Posterior cingulate gyrus (tissue), 11 donors: ENCODE results near the gene ZNF438.

Source experiments
- DNase-seq, 10 donors: peaks; one replicate each; pipeline versions ENCODE4 v3.0.0 to v3.0.0-alpha.2; 2020 to 2021; ENCODE audit warnings: mixed read lengths in 3 of 10
- intact Hi-C: fragments of 100-400 bp; cut with DNase I; formaldehyde crosslinking; loops from one replicate; pipeline ENCODE4 v1.15.1; 2023

The ZNF438 gene

DNA sequence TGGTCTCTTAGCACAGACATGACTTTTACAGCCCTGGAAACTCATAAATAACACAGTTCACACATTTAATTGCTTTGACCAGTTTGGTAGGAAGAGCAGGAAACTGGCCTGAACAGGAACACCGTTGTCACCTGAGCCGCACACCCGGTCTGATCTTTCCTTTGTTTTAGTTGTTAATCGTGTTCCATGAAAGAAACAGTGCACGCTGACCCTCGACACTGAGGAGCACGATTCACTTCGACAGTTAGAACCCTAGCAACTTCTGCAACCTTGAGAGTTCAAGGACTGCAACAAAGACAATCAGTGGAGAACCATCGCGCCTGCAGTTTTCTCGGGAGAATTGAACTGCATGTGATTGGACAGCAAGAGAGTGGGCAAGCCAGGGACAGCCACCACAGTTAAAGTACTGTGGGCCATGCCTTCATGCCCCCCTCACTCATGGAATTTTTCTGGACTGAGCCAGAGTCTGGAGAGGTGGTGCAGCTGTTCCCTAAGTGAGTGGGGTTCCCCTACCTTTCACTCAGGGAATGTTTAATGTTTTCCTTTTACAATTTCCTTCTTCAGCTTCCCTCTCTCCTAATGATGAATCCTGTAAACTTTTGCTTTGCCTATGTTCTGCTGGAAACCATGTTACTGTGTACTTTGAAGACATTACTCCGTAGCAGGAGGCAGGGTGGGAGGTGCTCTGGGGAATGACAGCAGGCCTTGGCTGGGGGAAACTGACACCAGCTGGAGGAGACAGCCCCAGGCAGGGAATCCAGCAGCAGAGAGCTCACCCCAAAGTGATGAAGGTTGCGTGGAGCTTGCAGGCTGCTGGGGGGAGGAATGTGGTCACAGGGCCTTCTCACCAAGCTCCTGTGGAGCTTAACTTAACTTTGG is 198.7 kb downstream of the ZNF438 start:
- intact Hi-C loops: no loop called here
- DNase-seq: no peak

GRCh38 chr10:30832001-30832748 is 199.5 kb downstream of the ZNF438 start:
- no peak for DNase-seq
- intact Hi-C loops: no loop called here

- DNase-seq: no peak
- intact Hi-C loops: no loop called here
These were observed 200.2 kb downstream of the ZNF438 start for GRCh38 chr10:30831426-30831825.

DNA sequence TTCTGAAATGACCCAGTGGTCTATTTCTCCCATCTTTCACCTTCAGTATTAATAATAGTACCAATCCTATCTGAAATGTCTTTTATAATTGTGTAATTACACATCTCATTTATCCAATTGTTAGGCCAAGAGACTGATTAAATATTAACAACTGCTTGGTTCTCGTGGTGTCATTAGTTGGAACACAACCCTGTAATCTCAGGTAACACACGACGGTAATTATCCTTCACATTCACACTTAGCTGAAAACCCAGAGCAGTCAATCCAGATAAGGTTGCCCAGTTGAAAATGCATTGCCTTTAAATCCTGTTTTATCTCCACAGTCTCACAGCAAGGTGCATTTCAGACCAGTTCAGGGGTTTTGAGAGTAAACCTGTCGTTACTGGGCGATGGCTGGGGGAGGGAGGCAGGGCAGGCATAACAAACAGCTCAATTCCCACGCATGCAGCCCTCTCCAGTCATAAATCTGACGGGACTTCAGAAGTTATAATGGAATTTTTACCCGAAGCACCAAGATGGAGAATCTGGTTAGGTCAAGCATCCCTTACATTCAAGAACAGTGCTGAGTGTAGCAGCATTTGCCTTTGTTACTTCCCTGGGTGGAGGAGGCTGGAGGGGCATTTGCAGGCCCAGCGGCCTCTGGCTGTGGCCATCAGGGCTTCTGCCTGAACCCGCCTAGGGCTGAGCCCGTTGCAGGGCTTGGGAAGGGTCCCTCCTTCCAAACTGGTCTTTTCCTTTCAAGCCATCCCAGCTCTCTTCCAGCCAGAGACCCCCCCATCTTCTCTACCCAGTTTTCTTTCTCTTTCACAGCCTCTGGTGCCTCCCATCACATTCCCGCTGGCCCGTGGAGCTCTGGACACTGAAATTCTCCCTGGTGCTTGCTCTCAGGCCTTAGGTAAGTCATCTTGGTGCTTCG is 201.1 kb downstream of the ZNF438 start:
- DNase-seq: no peak
- intact Hi-C loops: no loop called here

GRCh38 chr10:30829901-30830300 is 201.8 kb downstream of the ZNF438 start:
- intact Hi-C loops: no loop called here
- DNase-seq: no peak

DNA sequence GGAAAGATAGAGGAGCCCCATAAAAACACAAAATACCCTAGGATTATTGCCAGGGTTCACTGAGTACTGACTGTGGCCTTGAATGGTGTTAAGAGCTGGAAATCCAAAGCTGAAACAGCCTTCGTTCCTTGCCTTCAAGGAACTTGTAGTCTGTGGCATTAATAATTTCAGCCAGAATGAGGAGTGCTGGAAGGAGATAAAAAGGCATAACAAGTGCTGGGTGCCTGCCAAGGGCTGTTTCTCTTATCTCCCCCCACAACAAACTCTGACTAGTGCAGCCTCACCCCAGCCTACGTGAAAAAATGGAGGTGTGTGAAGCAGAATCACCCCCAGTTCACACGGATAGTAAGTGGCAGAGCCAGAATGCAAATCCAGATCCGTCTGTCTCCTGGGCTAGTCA is 203.0 kb downstream of the ZNF438 start:
- intact Hi-C loops: no loop called here
- no peak for DNase-seq

- no peak for DNase-seq
- intact Hi-C loops: no loop called here
These were observed 203.5 kb downstream of the ZNF438 start for GRCh38 chr10:30828164-30828563.

GRCh38 chr10:30827531-30828120 is 204.0 kb downstream of the ZNF438 start:
- intact Hi-C loops: no loop called here
- no peak for DNase-seq

GRCh38 chr10:30826679-30827078 is 205.0 kb downstream of the ZNF438 start:
- DNase-seq: no peak
- intact Hi-C loops: no loop called here

DNA sequence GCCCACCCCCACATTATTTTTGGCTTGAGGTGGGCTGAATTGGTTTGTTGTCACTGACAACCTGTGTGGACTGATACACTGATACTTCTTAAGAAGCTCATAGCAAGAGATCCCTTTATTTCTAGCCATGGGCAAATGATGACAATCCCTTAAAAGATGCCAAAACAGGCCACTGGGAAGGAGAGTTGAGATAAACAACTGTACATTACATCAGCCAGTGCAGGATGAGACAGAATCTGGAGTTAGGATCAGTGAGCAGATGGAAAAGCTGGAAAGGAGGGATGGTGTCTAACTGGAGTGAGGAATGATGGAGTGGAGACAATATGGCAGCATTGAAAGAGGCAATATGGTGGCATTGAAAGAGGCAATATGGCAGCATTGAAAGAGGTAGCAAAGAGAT is 206.2 kb downstream of the ZNF438 start:
- intact Hi-C loops: no loop called here
- DNase-seq: no peak

DNA sequence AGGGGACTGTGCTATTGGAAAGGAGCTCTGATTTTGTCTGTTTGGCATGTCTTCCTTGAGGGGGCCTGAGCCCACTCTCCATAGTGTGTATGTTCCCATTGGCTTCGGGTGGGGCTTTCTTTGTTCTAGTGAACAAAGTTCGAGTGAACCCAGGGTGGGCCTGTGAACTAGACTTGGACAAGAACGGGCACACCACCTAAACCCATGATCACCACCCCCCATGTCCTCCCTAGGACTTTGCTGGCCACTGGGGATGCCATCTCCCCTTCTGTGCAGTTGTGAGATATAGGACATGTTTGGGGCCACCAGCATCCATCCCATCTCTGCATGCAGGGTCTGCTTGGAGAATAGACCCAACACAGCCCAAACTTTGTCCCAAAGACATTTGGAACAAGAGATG is 206.6 kb downstream of the ZNF438 start:
- intact Hi-C loops: no loop called here
- DNase-seq: no peak

DNA sequence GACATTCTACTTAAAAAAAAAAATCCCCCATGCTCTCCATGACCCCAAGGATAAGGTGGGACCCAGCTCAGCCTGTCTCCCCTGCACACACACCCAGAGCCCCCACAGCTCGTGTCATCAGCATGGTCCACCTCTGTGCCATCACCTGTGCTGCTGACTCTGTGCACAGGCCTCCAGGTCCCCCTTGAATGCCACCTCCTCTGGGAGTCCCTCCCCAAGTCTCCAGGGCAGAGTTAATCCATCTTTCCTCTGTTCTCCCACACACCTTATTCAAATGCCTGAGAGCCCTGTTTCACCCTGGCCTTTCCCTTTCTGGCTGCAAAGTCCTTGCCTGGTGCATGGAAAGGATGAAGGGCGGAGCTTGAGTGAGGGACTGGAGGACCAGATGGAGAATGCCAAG is 208.0 kb downstream of the ZNF438 start:
- no peak for DNase-seq
- intact Hi-C loops: no loop called here

GRCh38 chr10:30822693-30823465 is 208.8 kb downstream of the ZNF438 start:
- intact Hi-C loops: no loop called here
- no peak for DNase-seq

DNA sequence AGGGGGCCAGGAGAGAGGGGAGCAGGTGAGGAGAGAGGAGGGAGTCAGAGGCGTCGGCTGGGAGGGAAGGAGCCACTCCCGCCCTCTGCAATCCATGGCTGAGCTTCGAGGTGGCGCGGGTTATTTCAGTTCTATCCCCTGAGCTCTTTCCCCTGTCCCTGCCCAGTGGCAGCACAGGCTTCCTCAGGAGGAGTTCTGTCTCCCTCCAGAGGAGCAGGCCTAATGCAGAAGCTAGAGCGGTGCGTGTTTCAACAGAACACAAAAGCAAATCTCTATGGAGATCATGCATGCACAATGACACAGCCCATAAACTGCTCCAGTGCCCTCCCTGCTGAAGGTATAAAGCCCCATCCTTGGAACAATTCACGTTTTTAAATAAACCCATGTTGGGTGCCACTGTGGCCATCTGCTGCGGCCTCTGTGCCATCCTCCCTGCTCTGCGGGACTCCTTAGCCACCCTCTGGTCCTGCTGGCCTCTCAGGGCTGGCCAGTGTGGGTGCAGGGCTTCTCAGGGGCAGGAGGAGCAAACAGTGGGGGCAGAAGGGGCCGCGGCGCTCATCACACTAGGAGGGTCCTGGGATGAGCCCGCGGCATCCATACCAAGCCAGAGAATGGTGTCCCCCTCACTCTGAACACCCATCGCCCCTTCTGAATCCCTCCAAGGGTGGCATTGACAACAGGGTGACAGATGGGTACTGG is 209.5 kb downstream of the ZNF438 start:
- intact Hi-C loops: no loop called here
- DNase-seq: no peak

- intact Hi-C loops: no loop called here
These were observed 210.2 kb downstream of the ZNF438 start for GRCh38 chr10:30821261-30821993.

DNA sequence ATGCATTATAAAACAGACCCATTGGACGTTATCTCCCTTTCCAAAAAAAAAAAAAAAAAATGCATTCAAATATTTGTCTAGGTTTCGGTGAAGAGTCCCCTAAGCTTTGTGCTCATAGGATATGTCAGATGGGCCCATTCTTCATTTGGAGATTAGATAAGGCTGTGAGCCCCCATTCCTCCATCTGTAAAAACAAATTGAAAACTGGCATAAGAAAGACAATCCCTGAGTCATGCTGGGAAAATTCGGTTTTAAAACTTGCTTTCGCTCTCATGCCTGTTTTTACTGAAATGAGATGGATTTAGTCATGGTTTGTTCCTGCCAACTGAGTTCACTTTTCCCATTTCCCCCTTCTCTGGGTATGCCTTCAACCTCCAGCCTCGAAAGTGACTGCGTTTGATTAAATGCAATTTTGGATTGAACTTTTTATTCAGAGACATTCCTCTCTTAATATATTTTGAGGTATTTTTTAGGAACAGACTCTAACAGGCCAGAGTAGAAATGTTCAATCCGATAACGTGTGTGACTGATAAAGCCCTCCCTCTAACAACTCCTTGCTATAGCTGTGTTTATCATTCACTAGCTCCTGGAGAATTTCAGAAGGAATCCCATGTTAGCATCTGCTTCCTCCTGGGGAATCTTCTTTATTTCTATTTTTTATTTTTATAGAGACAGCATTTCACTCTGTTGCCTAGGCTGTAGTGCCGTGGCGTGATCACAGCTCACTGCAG is 211.2 kb downstream of the ZNF438 start:
- intact Hi-C loops: no loop called here
- DNase-seq: no peak

More at GRCh38 chr10:30821261-30821993, 210.2 kb downstream of the ZNF438 start:
- DNase-seq: no peak

DNA sequence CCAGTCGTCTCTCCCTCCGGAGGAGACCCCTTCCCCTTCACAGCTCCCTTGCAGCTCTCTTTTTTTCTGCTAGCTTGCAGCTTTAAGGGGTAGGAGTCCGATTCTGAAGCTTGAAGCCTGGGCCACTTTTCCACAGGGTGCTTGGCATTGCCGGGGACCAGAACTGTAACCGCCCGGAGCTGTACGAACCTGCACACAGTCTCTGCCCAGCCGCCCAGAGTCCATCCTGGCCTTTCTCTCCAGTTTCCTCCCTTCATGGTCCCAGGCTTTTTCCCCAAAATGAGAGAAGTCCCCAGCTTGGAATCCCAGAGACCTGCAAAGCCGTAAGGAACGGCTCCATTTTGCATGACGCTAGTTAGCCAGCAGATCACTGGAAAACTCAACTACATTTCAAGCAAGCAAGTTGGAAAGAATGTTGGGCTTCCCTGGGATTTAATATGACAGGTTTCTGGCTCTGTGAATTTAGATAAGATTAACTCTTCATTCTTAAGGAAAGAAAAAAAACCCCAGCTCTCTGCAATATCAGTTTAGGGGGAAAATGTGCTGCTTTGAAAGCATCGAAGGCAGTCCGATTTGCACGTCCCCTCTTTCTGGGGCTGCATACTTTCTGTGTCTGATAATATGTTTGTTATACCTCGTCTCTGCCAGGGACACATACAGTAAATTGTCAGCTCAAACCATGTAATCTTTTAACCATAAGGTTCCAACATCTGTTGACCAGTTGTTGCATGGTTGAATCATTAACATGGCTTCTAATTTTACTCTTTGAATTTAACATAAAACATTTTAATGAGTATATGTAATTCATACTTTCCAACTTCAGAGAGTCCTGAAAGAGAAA is 212.1 kb downstream of the ZNF438 start:
- intact Hi-C loops: no loop called here
- no peak for DNase-seq
